SK-N-MC (cell line): ENCODE measurements around the gene HSD3B7.

Experiments used
- EZH2 ChIP-seq: fragments of 200-600 bp; sonication (generic); IDR thresholded peaks from one replicate; pipeline ENCODE4 v1.6.1; 2017; ENCODE audit warnings: antibody characterized with exemption
- FOXP2 ChIP-seq: optimal IDR thresholded peaks from 2 replicates; pipeline ENCODE3; 2011; ENCODE audit warnings: mild to moderate bottlenecking, moderate library complexity; ENCODE audit not compliant: insufficient read depth; ENCODE audit errors: extremely low read length, control extremely low read depth
- POLR2AphosphoS5 ChIP-seq: IDR thresholded peaks from 2 replicates; pipeline ENCODE4 v1.6.1; 2012; ENCODE audit warnings: mild to moderate bottlenecking, low read depth, low read length, borderline replicate concordance

DNA sequence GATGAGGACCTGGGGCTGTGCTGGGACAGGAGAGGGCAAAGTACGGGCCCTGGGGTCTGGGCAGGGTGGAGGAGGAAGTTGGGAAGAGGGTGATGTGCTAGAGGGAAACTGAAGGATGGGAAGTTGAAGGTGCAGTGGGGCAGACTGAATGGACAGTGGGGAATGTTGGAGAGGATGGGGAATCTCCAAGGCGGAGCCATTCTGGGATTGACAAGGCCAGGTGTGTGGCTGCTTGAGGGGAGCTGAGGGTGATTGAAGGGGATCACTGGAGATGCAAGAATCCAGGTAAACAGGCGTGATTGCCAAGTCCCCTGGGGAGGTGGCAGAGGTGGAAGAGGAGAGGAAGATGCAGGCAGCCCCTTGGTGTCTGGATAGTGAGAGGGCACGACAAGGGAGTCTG is 8.5 kb upstream of the HSD3B7 start:
- TF ChIP-seq POLR2AphosphoS5 (no peak), EZH2 (no peak), FOXP2 (no peak)
